Astrocyte (in vitro differentiated cells and primary cell): ENCODE measurements around the gene GLP1R.

ENCODE experiments used
- EZH2 ChIP-seq: IDR thresholded peaks from 2 replicates; pipeline ENCODE4 v1.6.1; 2012; ENCODE audit warnings: mild to moderate bottlenecking, low read length, inconsistent platforms; ENCODE audit not compliant: insufficient read depth
- TF ChIP-seq, protein P1 (sequence below): IDR thresholded peaks from 2 replicates; pipeline ENCODE4 v1.5.1; 2011; ENCODE audit warnings: low read depth, mild to moderate bottlenecking, inconsistent platforms, low read length, moderate library complexity; ENCODE audit not compliant: insufficient read depth

DNA sequence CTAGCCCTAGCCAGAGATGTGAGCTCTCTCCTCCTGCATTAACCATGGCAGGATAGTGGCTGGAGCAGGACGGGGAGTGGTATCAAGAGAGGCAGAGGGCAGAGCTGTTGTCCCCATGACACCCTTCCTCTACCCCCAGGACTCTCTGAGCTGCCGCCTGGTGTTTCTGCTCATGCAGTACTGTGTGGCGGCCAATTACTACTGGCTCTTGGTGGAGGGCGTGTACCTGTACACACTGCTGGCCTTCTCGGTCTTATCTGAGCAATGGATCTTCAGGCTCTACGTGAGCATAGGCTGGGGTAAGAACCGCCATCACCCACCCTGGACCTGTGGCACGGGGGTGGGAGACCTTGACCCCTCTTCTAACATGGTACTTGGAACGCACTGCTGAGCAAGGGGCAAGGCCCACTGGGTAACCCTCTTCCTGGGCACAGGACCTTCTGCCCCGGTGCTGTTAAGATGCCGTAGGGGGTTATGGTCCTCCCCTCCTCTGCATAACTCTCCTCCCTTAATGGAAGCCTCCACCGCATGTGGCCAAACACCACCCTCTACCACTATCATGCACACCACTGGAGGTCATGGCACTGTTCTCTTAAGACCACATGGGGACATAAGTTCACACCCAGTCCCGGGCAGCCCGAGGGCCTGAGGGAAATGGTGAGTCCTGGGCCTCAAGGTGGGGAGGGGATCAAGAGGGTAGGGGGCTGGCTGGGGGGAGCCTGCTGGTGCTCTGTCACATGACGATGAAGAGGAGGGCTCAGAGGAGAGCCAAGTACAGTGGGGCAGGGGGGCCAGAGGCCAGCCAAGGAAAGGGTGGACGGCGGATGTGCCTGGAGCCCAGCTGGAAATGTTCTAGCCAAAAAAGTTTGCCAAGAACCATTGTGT is 25.1 kb downstream of the GLP1R start:
- TF ChIP-seq, protein P1, sequence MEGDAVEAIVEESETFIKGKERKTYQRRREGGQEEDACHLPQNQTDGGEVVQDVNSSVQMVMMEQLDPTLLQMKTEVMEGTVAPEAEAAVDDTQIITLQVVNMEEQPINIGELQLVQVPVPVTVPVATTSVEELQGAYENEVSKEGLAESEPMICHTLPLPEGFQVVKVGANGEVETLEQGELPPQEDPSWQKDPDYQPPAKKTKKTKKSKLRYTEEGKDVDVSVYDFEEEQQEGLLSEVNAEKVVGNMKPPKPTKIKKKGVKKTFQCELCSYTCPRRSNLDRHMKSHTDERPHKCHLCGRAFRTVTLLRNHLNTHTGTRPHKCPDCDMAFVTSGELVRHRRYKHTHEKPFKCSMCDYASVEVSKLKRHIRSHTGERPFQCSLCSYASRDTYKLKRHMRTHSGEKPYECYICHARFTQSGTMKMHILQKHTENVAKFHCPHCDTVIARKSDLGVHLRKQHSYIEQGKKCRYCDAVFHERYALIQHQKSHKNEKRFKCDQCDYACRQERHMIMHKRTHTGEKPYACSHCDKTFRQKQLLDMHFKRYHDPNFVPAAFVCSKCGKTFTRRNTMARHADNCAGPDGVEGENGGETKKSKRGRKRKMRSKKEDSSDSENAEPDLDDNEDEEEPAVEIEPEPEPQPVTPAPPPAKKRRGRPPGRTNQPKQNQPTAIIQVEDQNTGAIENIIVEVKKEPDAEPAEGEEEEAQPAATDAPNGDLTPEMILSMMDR = no peak
- TF ChIP-seq EZH2 = no peak
